Uterus (tissue), 2 donors: ENCODE data around the gene ARSB.

Source experiments
- CTCF ChIP-seq, 4 experiments: fragments of 200-600 bp in 2 of 4; fragments of 450-650 bp in 2 of 4; sonication (generic) in 2 of 4; IDR thresholded peaks; one replicate each; pipeline ENCODE4 v1.5.1; 2016 to 2019; ENCODE audit warnings: antibody characterized with exemption in 4 of 4, mild to moderate bottlenecking in 2 of 4, moderate library complexity in 1 of 4
- POLR2A ChIP-seq, 2 donors: fragments of 450-650 bp; IDR thresholded peaks; one replicate each; pipeline ENCODE4 v1.6.1; 2016; ENCODE audit warnings: antibody characterized with exemption in 2 of 2, mild to moderate bottlenecking in 1 of 2, moderate library complexity in 1 of 2

DNA sequence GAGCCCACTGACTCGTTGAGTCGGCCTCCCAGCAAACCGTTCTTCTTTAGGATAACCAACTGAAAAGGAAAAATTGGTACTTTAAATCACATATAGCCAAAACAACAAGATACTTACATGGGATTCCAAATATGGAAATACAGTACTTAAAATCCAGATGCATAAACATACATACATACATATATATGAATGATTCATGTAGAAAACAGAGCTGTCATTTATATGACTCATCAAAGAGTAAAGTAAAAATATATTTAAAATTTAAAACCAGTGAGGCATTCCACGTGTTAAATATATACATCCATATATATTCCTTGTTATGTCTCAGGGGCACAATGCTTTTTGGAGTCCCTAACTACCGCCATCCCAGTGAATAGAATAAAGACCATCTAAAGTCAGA lies 47.7 kb upstream of the ARSB start:
- TF ChIP-seq CTCF (IDR thresholded peaks at IDR 0.05) = no peak
- no peak for TF ChIP-seq POLR2A (IDR thresholded peaks at IDR 0.05)
